ENCODE results near the gene DIPK1B. TPM values are rescaled to one million over a fixed set of nuclear protein-coding genes. Genes with fewer than 3 reads are reported as not detected.

DIPK1B gene
- total RNA-seq, 1 donor from 2014 or later, result 46.3 TPM

- no peaks in the 10 kb centered on the region for H3K9me3 Mint-ChIP-seq
These were observed 32.9 kb upstream of the DIPK1B start for GRCh38 chr9:136679431-136679941.

GRCh38 chr9:136681029-136681428 lies 31.3 kb upstream of the DIPK1B start:
- no peak for DNase-seq (ENCODE audit: low read depth, low spot score)
- Mint-ChIP-seq H3K4me3 (no peak overlapping the region), H3K4me1 (peaks cover 10% of the 10 kb centered on the region), H3K27ac (ENCODE audit: unreplicated experiment) (no peak overlapping the region), H3K27me3 (ENCODE audit: low read depth) (peaks cover 3% of the 10 kb centered on the region), H3K9me3 (no peaks in the 10 kb centered on the region), H3K36me3 (ENCODE audit: low read depth) (no peaks in the 10 kb centered on the region)
- no peak for TF ChIP-seq CTCF (conservative IDR thresholded peaks at IDR 0.05)

More at GRCh38 chr9:136679431-136679941, 32.9 kb upstream of the DIPK1B start:
- no peaks in the 10 kb centered on the region for H3K36me3 Mint-ChIP-seq (ENCODE audit: low read depth)
- no peaks in the 10 kb centered on the region for H3K27me3 Mint-ChIP-seq (ENCODE audit: low read depth)
- no peak for DNase-seq (ENCODE audit: low read depth, low spot score)
- H3K4me3 Mint-ChIP-seq, result no peak overlapping the region
- H3K4me1 Mint-ChIP-seq, result peaks cover 10% of the 10 kb centered on the region
- no peak overlapping the region for H3K27ac Mint-ChIP-seq (ENCODE audit: unreplicated experiment)
- no peak for TF ChIP-seq CTCF (conservative IDR thresholded peaks at IDR 0.05)

- no peak for TF ChIP-seq CTCF (conservative IDR thresholded peaks at IDR 0.05)
- no peak for DNase-seq (ENCODE audit: low read depth, low spot score)
- H3K36me3 Mint-ChIP-seq (ENCODE audit: low read depth), result no peaks in the 10 kb centered on the region
- peaks cover 8% of the 10 kb centered on the region for H3K27me3 Mint-ChIP-seq (ENCODE audit: low read depth)
- no peaks in the 10 kb centered on the region for H3K9me3 Mint-ChIP-seq
- no peak overlapping the region for H3K27ac Mint-ChIP-seq (ENCODE audit: unreplicated experiment)
- peaks cover 10% of the 10 kb centered on the region for H3K4me1 Mint-ChIP-seq
- H3K4me3 Mint-ChIP-seq, result no peak overlapping the region
These were observed 30.2 kb upstream of the DIPK1B start for GRCh38 chr9:136681945-136682699.

GRCh38 chr9:136682710-136683109 lies 29.7 kb upstream of the DIPK1B start:
- no peak for DNase-seq (ENCODE audit: low read depth, low spot score)
- Mint-ChIP-seq H3K27ac (ENCODE audit: unreplicated experiment) (no peak overlapping the region), H3K4me3 (no peak overlapping the region), H3K36me3 (ENCODE audit: low read depth) (no peaks in the 10 kb centered on the region), H3K9me3 (no peaks in the 10 kb centered on the region), H3K27me3 (ENCODE audit: low read depth) (peaks cover 8% of the 10 kb centered on the region), H3K4me1 (peaks cover 10% of the 10 kb centered on the region)
- TF ChIP-seq CTCF (conservative IDR thresholded peaks at IDR 0.05), result no peak

- H3K4me3 Mint-ChIP-seq, result no peak overlapping the region
- TF ChIP-seq CTCF (conservative IDR thresholded peaks at IDR 0.05), result no peak
- DNase-seq (ENCODE audit: low read depth, low spot score), result no peak
- H3K9me3 Mint-ChIP-seq, result no peaks in the 10 kb centered on the region
- no peaks in the 10 kb centered on the region for H3K36me3 Mint-ChIP-seq (ENCODE audit: low read depth)
- no peak overlapping the region for H3K27ac Mint-ChIP-seq (ENCODE audit: unreplicated experiment)
- peaks cover 12% of the 10 kb centered on the region for H3K27me3 Mint-ChIP-seq (ENCODE audit: low read depth)
- H3K4me1 Mint-ChIP-seq, result peaks cover 10% of the 10 kb centered on the region
These were observed 29.1 kb upstream of the DIPK1B start for GRCh38 chr9:136683173-136683745.

Measured in neural crest cell (in vitro differentiated cells).